K562 (cell line): ENCODE measurements around the gene MUC3A.

ENCODE experiments used
- ADNP ChIP-seq: fragments of 200-800 bp; sonication (Bioruptor generic); IDR thresholded peaks from 2 replicates; pipeline ENCODE4 v1.6.1; 2016; ENCODE audit warnings: missing genetic modification characterization, missing compliant biosample characterization
- ATF3 ChIP-seq, 2 experiments: fragments of 450-650 bp in 1 of 2; sonication (generic) in 1 of 2; formaldehyde crosslinking in 1 of 2; IDR thresholded peaks in 1 of 2; conservative IDR thresholded peaks in 1 of 2; 2 replicates each; pipeline versions ENCODE4 v1.6.1 to v1.8.1; 2016 to 2023; ENCODE audit warnings: mild to moderate bottlenecking in 2 of 2, moderate library complexity in 2 of 2, inconsistent platforms in 1 of 2, missing genetic modification reagents in 1 of 2
- CEBPB ChIP-seq: fragments of 450-650 bp; IDR thresholded peaks from 2 replicates; pipeline ENCODE4 v1.6.1; 2016; ENCODE audit warnings: missing genetic modification characterization, missing compliant biosample characterization
- ETS1 ChIP-seq: conservative IDR thresholded peaks from 2 replicates; pipeline ENCODE4 v1.6.1; 2011; ENCODE audit warnings: low read depth, mild to moderate bottlenecking, low read length; ENCODE audit not compliant: control insufficient read depth
- HNRNPL ChIP-seq: fragments of 200-400 bp; formaldehyde crosslinking; IDR thresholded peaks from 2 replicates; pipeline ENCODE4 v1.6.1; 2017; ENCODE audit warnings: low read depth, mild to moderate bottlenecking, low read length
- MAX ChIP-seq: sonication (generic); formaldehyde crosslinking; IDR thresholded peaks from 2 replicates; pipeline ENCODE4 v1.9.0; 2022; ENCODE audit warnings: mild to moderate bottlenecking, missing genetic modification reagents
- POLR2A ChIP-seq: fragments of 450-650 bp; conservative IDR thresholded peaks from 2 replicates; pipeline ENCODE4 v1.6.1; 2016
- THAP7 ChIP-seq: fragments of 250-450 bp; sonication (Bioruptor Pico); IDR thresholded peaks from 2 replicates; pipeline ENCODE4 v1.5.0; 2021
- USF2 ChIP-seq: sonication (generic); formaldehyde crosslinking; IDR thresholded peaks from 2 replicates; pipeline ENCODE4 v1.5.0; 2020; ENCODE audit warnings: missing genetic modification reagents
- ZFP30 ChIP-seq: fragments of 250-450 bp; sonication (Bioruptor Pico); IDR thresholded peaks from 2 replicates; pipeline ENCODE4 v1.8.0; 2022; ENCODE audit warnings: moderate library complexity, mild to moderate bottlenecking, inconsistent platforms, borderline replicate concordance

- TF ChIP-seq THAP7 (no peak), POLR2A (no peak), HNRNPL (no peak), MAX (no peak), ZFP30 (CRISPR knock-in tag) (no peak), ADNP (tag) (no peak), ETS1 (no peak), CEBPB (no peak), USF2 (CRISPR knock-in tag) (no peak), ATF3 (IDR thresholded peaks at IDR 0.05) (no peak), ATF3 (CRISPR knock-in tag; conservative IDR thresholded peaks at IDR 0.05) (no peak)
These were observed 18.7 kb downstream of the MUC3A start for GRCh38 chr7:100968031-100968430.
